ENCODE data around the gene PGLYRP1. TPM values are rescaled to one million over a fixed set of nuclear protein-coding genes. Genes with fewer than 3 reads are reported as not detected.

Gene PGLYRP1
- total RNA-seq, 1 experiment from 2014 or later = not detected

DNA sequence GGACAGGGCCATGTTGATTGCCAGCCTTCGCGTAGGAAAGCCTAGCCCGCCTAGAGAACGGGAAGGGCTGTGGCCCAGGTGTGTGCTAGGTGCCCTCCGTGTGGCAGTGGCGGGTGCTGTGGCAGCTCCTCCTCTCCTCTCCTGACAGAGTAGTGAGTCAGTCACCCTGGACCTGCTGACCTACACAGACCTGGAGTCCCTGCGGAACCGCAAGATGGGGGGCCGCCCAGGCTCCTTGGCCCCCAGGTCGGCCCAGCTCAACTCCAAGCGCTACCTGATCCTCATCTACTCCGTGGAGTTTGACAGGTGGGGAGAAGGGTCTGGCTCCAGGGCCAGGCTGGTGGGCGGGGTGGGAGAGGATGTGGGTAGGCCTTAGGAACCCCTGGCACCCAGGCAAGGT, 16.4 kb downstream of the PGLYRP1 start:
- Histone ChIP-seq H3K4me2 (no peak overlapping the region), H3K4me1 (replicated peaks; ENCODE audit: insufficient read depth) (no peaks in the 10 kb centered on the region), H3K27me3 (ENCODE audit: insufficient read depth, low read depth) (no peaks in the 10 kb centered on the region), H4K20me1 (ENCODE audit: insufficient read depth) (no peaks in the 10 kb centered on the region), H3K9me3 (ENCODE audit: insufficient read depth, low read depth) (no peaks in the 10 kb centered on the region), H2AFZ (no peak overlapping the region), H3K4me3 (no peak overlapping the region), H3K27ac (no peak overlapping the region), H3K36me3 (ENCODE audit: low read depth) (0 out of 2 replicates have a peak, but pooled peaks cover 9% of the 10 kb centered on the region), H3K9me2 (ENCODE audit: insufficient read depth) (no peaks in the 10 kb centered on the region), H3K79me2 (ENCODE audit: low read depth) (no peaks in the 10 kb centered on the region), H3F3A (ENCODE audit: insufficient read depth, low read depth) (peaks cover 13% of the 10 kb centered on the region; the same call in 1 of the 2 replicates)
- ChIA-PET CTCF (no interaction called here), POLR2A (ENCODE audit: unreplicated experiment) (no interaction called here)
- intact Hi-C loops (cut with micrococcal nuclease; ENCODE audit: unreplicated experiment) = no loop called here
- no peak for TF ChIP-seq EZH2 (IDR thresholded peaks at IDR 0.05; ENCODE audit: low read depth)
- TF ChIP-seq, protein P1, sequence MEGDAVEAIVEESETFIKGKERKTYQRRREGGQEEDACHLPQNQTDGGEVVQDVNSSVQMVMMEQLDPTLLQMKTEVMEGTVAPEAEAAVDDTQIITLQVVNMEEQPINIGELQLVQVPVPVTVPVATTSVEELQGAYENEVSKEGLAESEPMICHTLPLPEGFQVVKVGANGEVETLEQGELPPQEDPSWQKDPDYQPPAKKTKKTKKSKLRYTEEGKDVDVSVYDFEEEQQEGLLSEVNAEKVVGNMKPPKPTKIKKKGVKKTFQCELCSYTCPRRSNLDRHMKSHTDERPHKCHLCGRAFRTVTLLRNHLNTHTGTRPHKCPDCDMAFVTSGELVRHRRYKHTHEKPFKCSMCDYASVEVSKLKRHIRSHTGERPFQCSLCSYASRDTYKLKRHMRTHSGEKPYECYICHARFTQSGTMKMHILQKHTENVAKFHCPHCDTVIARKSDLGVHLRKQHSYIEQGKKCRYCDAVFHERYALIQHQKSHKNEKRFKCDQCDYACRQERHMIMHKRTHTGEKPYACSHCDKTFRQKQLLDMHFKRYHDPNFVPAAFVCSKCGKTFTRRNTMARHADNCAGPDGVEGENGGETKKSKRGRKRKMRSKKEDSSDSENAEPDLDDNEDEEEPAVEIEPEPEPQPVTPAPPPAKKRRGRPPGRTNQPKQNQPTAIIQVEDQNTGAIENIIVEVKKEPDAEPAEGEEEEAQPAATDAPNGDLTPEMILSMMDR (conservative IDR thresholded peaks at IDR 0.05) = no peak
- BruUV-seq (replicated peaks) = no TSS peak
- DNase-seq = no peak

DNA sequence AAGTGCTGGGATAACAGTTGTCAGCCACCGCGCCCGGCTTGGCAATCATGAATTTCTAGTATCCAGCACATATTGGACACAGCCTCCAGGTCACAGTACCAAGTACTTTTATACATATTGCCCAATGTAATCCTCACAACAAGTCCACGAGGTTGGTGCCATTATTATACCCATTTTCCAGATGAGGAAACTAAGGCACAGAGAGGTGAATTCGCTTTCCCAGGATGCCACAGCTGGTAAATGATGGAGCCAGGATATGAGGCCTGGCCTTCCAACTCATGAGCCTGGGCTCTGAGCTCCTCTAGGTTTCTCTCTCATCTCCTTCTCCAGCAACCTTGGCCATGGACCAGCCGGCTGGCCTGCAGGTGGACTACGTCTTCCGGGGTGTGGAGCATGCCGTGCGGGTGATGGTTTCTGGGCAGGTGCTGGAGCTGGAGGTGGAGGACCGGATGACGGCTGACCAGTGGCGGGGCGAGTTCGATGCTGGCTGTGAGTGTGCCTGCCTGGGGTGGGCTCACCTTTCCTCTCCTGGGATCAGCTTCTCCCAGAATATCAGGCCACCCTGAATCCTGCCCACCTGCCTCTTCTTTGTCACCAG, 20.1 kb downstream of the PGLYRP1 start:
- Histone ChIP-seq H3F3A (ENCODE audit: insufficient read depth, low read depth) (peaks cover 15% of the 10 kb centered on the region; the same call in 1 of the 2 replicates), H3K79me2 (ENCODE audit: low read depth) (0 out of 2 replicates have a peak, but pooled peaks cover 4% of the 10 kb centered on the region), H3K9me3 (ENCODE audit: insufficient read depth, low read depth) (no peaks in the 10 kb centered on the region), H3K4me1 (replicated peaks; ENCODE audit: insufficient read depth) (no peaks in the 10 kb centered on the region), H3K36me3 (ENCODE audit: low read depth) (0 out of 2 replicates have a peak, but pooled peaks cover 9% of the 10 kb centered on the region), H3K4me2 (no peak overlapping the region), H2AFZ (no peak overlapping the region), H3K27ac (no peak overlapping the region), H3K4me3 (no peak overlapping the region), H3K9me2 (ENCODE audit: insufficient read depth) (no peaks in the 10 kb centered on the region), H3K27me3 (ENCODE audit: insufficient read depth, low read depth) (no peaks in the 10 kb centered on the region), H4K20me1 (ENCODE audit: insufficient read depth) (no peaks in the 10 kb centered on the region)
- TF ChIP-seq, protein P1 (conservative IDR thresholded peaks at IDR 0.05) = no peak
- intact Hi-C loops (cut with micrococcal nuclease; ENCODE audit: unreplicated experiment) = no loop called here
- no TSS peak for BruUV-seq (replicated peaks)
- POLR2A ChIA-PET (ENCODE audit: unreplicated experiment) = no interaction called here
- CTCF ChIA-PET = interaction anchor here (0.6 kb wide), 1 partner anchor 19 kb away, joined by 7 read pairs; no protein-coding TSS in a partner anchor
- no peak for DNase-seq

DNA sequence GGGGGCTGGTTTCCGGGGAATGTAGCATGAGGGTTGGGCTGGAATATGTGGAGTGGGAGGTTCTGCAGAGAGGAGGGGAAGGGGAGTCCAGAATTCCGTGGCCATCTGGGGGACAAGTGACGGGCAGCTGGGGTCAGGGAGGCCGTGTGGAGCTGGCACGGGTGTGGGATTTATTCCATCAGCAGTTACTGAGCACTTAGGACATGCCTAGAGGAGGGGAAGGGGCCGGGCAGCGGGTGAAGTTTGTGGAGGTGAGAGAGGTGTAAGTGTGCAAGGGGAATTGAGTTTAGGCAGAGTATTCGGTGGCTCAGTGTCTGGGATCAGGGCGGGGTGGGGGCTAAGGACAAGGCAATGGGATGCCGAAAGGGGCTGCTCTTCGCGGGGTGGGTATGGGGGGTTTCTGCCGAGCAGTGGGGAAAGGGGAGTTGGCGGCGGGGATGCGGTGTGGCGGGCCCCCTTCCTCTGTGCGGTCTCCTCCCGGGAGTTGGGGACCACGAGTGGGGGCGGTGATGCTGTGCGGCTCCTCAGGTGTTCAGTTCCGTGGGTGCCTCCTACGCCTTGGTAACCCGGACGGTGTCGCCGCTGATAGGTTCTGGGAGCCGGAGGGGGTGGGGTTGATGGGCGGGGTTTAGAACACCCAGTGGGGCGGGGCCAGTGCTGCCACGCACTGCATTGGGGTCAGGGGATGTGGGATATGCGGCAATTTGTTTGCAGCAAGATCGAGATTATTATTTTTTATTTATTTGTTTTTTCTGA, 22.2 kb downstream of the PGLYRP1 start:
- H3K4me3 ChIP-seq = no peak overlapping the region
- ChIA-PET POLR2A (ENCODE audit: unreplicated experiment) (no interaction called here), CTCF (no interaction called here)
- H3K9me3 ChIP-seq (ENCODE audit: insufficient read depth, low read depth) = no peaks in the 10 kb centered on the region
- no peaks in the 10 kb centered on the region for H4K20me1 ChIP-seq (ENCODE audit: insufficient read depth)
- no peak for TF ChIP-seq EZH2 (IDR thresholded peaks at IDR 0.05; ENCODE audit: low read depth)
- TF ChIP-seq, protein P1 (conservative IDR thresholded peaks at IDR 0.05) = no peak
- H3K27me3 ChIP-seq (ENCODE audit: insufficient read depth, low read depth) = no peaks in the 10 kb centered on the region
- no peaks in the 10 kb centered on the region for H3K9me2 ChIP-seq (ENCODE audit: insufficient read depth)
- no peak overlapping the region for H3K27ac ChIP-seq
- DNase-seq = no peak
- peaks cover 5% of the 10 kb centered on the region for H3K4me1 ChIP-seq (replicated peaks; ENCODE audit: insufficient read depth)
- no peak overlapping the region for H2AFZ ChIP-seq
- no TSS peak for BruUV-seq (replicated peaks)
- no peaks in the 10 kb centered on the region for H3K36me3 ChIP-seq (ENCODE audit: low read depth)
- peaks cover 17% of the 10 kb centered on the region; the same call in 1 of the 2 replicates for H3K79me2 ChIP-seq (ENCODE audit: low read depth)
- no peak overlapping the region for H3K4me2 ChIP-seq
- H3F3A ChIP-seq (ENCODE audit: insufficient read depth, low read depth) = peaks cover 10% of the 10 kb centered on the region; the same call in 1 of the 2 replicates
- intact Hi-C loops (cut with micrococcal nuclease; ENCODE audit: unreplicated experiment) = no loop called here
